Heart right ventricle (tissue), 16 donors: ENCODE measurements around the gene ITPRIPL2. TPM values are rescaled to one million over a fixed set of nuclear protein-coding genes. Genes with fewer than 3 reads are reported as not detected.

Experiments used
- ATAC-seq, 8 donors: fragments of 200-7000 bp; cut with Tn5 transposase; one replicate each; pipeline ENCODE4 v1.9.1; 2020; ENCODE audit warnings: mild to moderate bottlenecking in 8 of 8, moderate library complexity in 8 of 8, moderate number of reproducible peaks in 1 of 8
- DNase-seq, 2 donors: peaks; one replicate each; pipeline ENCODE4 v3.0.0-alpha.2; 2020
- H3K27ac ChIP-seq, 10 donors: fragments of 200-600 bp; sonication (generic) in 2 of 10; one replicate each; pipeline versions ENCODE4 v1.5.0 to v1.8.0; 2020 to 2022; ENCODE audit warnings: mild to moderate bottlenecking in 3 of 10
- H3K27me3 ChIP-seq, 7 donors: fragments of 200-600 bp; one replicate each; pipeline ENCODE4 v1.8.0; 2021 to 2022; ENCODE audit warnings: mild to moderate bottlenecking in 2 of 7
- H3K36me3 ChIP-seq, 9 donors: fragments of 200-600 bp; sonication (generic) in 1 of 9; one replicate each; pipeline versions ENCODE4 v1.5.0 to v1.8.0; 2020 to 2022; ENCODE audit warnings: mild to moderate bottlenecking in 2 of 9
- H3K4me1 ChIP-seq, 9 donors: fragments of 200-600 bp; sonication (generic) in 1 of 9; one replicate each; pipeline versions ENCODE4 v1.5.0 to v1.8.0; 2020 to 2022; ENCODE audit warnings: mild to moderate bottlenecking in 4 of 9
- H3K4me3 ChIP-seq, 10 donors: fragments of 200-600 bp; sonication (generic) in 2 of 10; one replicate each; pipeline versions ENCODE4 v1.5.0 to v1.8.0; 2020 to 2022; ENCODE audit warnings: mild to moderate bottlenecking in 7 of 10, moderate library complexity in 2 of 10
- H3K9me3 ChIP-seq, 11 donors: fragments of 200-600 bp in 10 of 11; sonication (generic) in 2 of 11; one replicate each; pipeline versions ENCODE4 v1.5.0 to v1.8.0; 2013 to 2022; ENCODE audit warnings: mild to moderate bottlenecking in 2 of 11, control low read depth in 1 of 11, moderate library complexity in 1 of 11
- WGBS, 2 donors: extraction: QIAGEN DNeasy Blood & Tissue Kit; methylation state at CpG; one replicate each; pipeline ENCODE4 v1.1.7; 2013; ENCODE audit warnings: inconsistent platforms in 1 of 2; 5-methylcytosine and 5-hydroxymethylcytosine counted together
- intact Hi-C, 10 donors: fragments of 100-400 bp; cut with DNase I; formaldehyde crosslinking; loops; one replicate each; pipeline versions ENCODE4 v1.11.1 to v1.14.2; 2022
- polyA plus RNA-seq, 2 donors: library from polyadenylated mRNA; stranded (reverse); fragments of 200-250 nt; gene quantifications; one replicate each; pipeline ENCODE4 v1.2.3, GENCODE V29; 2013
- total RNA-seq, 10 donors: library from RNA; stranded (reverse); fragmentation: NEBNext Ultra II Directional in 3 of 10; extraction: Animal tissue kit (Norgen Biotek cat#: 25700) in 3 of 10; gene quantifications; one replicate each; pipeline versions ENCODE4 v1.2.1 to v1.2.4, GENCODE V29; 2021 to 2023
- TF ChIP-seq, protein P1 (sequence below), 9 donors: fragments of 200-600 bp; sonication (generic) in 2 of 9; IDR thresholded peaks; one replicate each; pipeline versions ENCODE4 v1.5.0 to v1.8.0; 2021 to 2022; ENCODE audit warnings: antibody characterized with exemption in 9 of 9, mild to moderate bottlenecking in 5 of 9, moderate library complexity in 1 of 9
- donor health status: Arrhythmogenic right ventricular cardiomyopathy.
- donor health status: ischemic (EF 13 %, LVEDD 7.1; RV severe dilation, severe dysfunction).
- donor health status: healthy with polysubstance abuse.
- donor health status: DM: no; HTN: yes; CAD: no.
- donor health status: DM: no; HTN: no; CAD: no.
- donor health status: ischemic (EF 25% LVEDD 6.9; RV normal size, moderate dysfunction).
- donor health status: ischemic (EF 25% LVEDD 5.7; RV mildly dilated, moderate dysfunction).
- donor health status: healthy.
- donor health status: DM: yes; HTN: yes; CAD: no.
- donor health status: Ischemic cardiomyopathy.
- donor health status: ischemic (EF 35%, LVEDD 5.7; RV mildly dilated, moderate dysfunction).
- donor health status: nonischemic (EF 11% LVEDD 7.7; RV severe dilation, severe dysfunction).
- donor health status: DM: yes; HTN: yes; CAD: no.
- donor health status: PGD.
- donor health status: ischemic (EF 29% LVEDD 5.4; RV normal size, mild dysfunction).
- donor health status: nonischemic (EF 23%, LVEDD 6.1; RV moderate dilation, normal function).

Gene ITPRIPL2
- total and polyA plus RNA-seq, 12 donors: 5.0 to 30.6 (median 13.1) TPM

- Histone ChIP-seq H3K4me3 (no peak overlapping the region), H3K36me3 (no peaks in the 10 kb centered on the region), H3K9me3 (no peaks in the 10 kb centered on the region), H3K27ac (peak overlapping the region in 5 of 10 donors; percentile 13 to 45 (median 26)), H3K27me3 (peaks cover 0 to 6% (median 0%) of the 10 kb centered on the region in 7 donors), H3K4me1 (peaks cover 3 to 58% (median 42%) of the 10 kb centered on the region in 9 donors)
- TF ChIP-seq, protein P1, sequence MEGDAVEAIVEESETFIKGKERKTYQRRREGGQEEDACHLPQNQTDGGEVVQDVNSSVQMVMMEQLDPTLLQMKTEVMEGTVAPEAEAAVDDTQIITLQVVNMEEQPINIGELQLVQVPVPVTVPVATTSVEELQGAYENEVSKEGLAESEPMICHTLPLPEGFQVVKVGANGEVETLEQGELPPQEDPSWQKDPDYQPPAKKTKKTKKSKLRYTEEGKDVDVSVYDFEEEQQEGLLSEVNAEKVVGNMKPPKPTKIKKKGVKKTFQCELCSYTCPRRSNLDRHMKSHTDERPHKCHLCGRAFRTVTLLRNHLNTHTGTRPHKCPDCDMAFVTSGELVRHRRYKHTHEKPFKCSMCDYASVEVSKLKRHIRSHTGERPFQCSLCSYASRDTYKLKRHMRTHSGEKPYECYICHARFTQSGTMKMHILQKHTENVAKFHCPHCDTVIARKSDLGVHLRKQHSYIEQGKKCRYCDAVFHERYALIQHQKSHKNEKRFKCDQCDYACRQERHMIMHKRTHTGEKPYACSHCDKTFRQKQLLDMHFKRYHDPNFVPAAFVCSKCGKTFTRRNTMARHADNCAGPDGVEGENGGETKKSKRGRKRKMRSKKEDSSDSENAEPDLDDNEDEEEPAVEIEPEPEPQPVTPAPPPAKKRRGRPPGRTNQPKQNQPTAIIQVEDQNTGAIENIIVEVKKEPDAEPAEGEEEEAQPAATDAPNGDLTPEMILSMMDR (IDR thresholded peaks at IDR 0.05): no peak
- no peak for ATAC-seq
- WGBS, 2 donors: 69 to 77% methylated on average over 5 of the region's 5 CpGs
- no peak for DNase-seq
- intact Hi-C loops: no loop called here
Observed at GRCh38 chr16:19139436-19140091, 25.8 kb downstream of the ITPRIPL2 start.

DNA sequence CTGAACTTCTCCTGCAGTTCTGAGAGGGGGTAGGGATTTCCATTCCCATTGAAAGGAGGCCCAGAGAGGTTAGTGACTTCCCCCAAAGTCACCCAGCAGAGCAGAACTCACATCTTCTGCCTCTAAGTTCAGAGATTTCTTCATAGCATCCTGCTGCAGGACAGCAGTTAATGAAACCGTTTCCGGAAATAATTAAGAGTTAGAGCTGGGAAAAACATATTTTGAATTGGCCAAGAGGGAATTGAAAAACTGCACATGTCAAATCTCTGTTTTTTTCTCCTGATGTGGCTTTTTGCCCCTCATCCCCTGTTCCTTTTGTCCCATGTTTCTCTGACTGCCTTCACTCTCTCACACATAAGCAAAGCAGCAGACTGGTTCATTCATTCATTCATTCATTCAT lies 26.6 kb downstream of the ITPRIPL2 start:
- TF ChIP-seq, protein P1 (IDR thresholded peaks at IDR 0.05): no peak
- no peaks in the 10 kb centered on the region for H3K36me3 ChIP-seq
- no peak for DNase-seq
- H3K27me3 ChIP-seq: peaks cover 0 to 6% (median 0%) of the 10 kb centered on the region in 7 donors
- intact Hi-C loops: no loop called here
- no peak for ATAC-seq
- H3K9me3 ChIP-seq: no peaks in the 10 kb centered on the region
- WGBS, 2 donors: 29 to 45% methylated on average over 2 of the region's 2 CpGs
- peaks cover 3 to 56% (median 41%) of the 10 kb centered on the region in 9 donors for H3K4me1 ChIP-seq
- peak overlapping the region in 1 of 10 donors; percentile 10 for H3K27ac ChIP-seq
- no peak overlapping the region for H3K4me3 ChIP-seq

- peaks cover 0 to 6% (median 0%) of the 10 kb centered on the region in 7 donors for H3K27me3 ChIP-seq
- 81 to 86% methylated on average over 8 of the region's 8 CpGs for WGBS, 2 donors
- intact Hi-C loops: loop anchor here in 1 of 10 donors (1.0 kb wide), 1 partner anchor 149 kb away; no protein-coding TSS in a partner anchor
- no peaks in the 10 kb centered on the region for H3K36me3 ChIP-seq
- ATAC-seq (no peak), DNase-seq (no peak)
- H3K4me3 ChIP-seq: no peak overlapping the region
- H3K4me1 ChIP-seq: peaks cover 0 to 29% (median 14%) of the 10 kb centered on the region in 9 donors
- no peak overlapping the region for H3K27ac ChIP-seq
- H3K9me3 ChIP-seq: peaks cover 0 to 8% (median 0%) of the 10 kb centered on the region in 11 donors
- TF ChIP-seq, protein P1 (IDR thresholded peaks at IDR 0.05): no peak
Observed at GRCh38 chr16:19142939-19143598, 29.3 kb downstream of the ITPRIPL2 start.

- Histone ChIP-seq H3K36me3 (no peaks in the 10 kb centered on the region), H3K9me3 (peaks cover 0 to 12% (median 0%) of the 10 kb centered on the region in 11 donors), H3K4me1 (peaks cover 0 to 24% (median 11%) of the 10 kb centered on the region in 9 donors), H3K27me3 (peaks cover 0 to 6% (median 0%) of the 10 kb centered on the region in 7 donors), H3K27ac (no peak overlapping the region), H3K4me3 (no peak overlapping the region)
- DNase-seq: no peak
- ATAC-seq: no peak
- intact Hi-C loops: loop anchor here in 1 of 10 donors (1.0 kb wide), 1 partner anchor 149 kb away; no protein-coding TSS in a partner anchor
- TF ChIP-seq, protein P1 (IDR thresholded peaks at IDR 0.05): no peak
- WGBS, 2 donors: 81 to 82% methylated on average over 9 of the region's 9 CpGs
Observed at GRCh38 chr16:19143599-19143956, 29.8 kb downstream of the ITPRIPL2 start.
